NCI-H345 treated with DMSO at 0.1 percent for 48 hours (cell line): ENCODE data around the gene UGT1A8.

Experiments used
- DNase-seq: peaks from one replicate; lab custom pipeline; 2025; ENCODE audit not compliant: unreplicated experiment; lab: John Stamatoyannopoulos, UW

Gene UGT1A8

DNA sequence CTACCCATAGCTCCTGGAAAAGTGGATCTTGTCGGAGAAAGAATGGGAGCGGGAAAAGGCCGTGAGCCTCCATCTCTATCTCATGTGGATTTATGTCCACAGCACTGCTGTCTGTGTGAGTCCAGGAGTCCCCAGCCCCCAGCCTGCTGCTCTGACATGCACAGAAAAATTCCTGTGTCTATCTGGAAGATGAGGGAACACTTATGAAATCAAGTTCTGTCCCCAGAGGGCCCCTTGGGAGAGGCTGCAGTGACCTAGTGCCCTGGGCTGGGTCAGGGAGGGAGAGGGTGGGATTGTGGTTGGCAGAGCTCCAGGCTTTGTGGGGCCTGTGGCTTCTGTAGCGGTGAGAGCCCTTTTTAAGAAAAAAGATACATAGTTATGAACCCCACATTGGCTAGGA, 199.3 kb downstream of the UGT1A8 start:
- no peak for DNase-seq

DNA sequence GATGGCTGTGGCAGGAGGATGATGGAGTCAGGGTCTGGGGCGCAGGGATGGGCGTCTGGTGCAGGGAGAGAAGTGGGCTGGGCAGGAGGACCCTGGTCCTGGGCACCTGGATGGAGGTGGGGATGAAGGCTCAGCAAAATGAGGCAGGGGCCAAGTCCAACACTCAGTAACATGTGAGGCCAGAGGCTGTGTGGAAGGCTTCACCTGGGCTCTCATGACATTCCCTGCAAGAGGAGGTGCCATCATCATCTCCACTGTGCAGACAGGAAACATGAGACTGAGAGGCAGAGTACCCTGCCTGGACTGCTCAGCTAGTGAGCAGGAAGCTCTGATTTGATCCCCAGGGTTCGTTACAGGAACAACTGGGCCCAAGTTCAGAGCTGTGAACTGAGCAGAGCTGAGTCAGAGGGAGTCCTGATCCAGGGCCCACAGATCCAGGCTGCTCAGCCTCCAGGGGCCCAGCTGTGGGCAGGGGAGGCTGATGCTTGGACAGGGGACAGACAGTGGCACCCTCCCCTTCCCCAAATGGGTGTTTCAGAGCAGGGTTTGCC, 200.0 kb downstream of the UGT1A8 start:
- no peak for DNase-seq

DNA sequence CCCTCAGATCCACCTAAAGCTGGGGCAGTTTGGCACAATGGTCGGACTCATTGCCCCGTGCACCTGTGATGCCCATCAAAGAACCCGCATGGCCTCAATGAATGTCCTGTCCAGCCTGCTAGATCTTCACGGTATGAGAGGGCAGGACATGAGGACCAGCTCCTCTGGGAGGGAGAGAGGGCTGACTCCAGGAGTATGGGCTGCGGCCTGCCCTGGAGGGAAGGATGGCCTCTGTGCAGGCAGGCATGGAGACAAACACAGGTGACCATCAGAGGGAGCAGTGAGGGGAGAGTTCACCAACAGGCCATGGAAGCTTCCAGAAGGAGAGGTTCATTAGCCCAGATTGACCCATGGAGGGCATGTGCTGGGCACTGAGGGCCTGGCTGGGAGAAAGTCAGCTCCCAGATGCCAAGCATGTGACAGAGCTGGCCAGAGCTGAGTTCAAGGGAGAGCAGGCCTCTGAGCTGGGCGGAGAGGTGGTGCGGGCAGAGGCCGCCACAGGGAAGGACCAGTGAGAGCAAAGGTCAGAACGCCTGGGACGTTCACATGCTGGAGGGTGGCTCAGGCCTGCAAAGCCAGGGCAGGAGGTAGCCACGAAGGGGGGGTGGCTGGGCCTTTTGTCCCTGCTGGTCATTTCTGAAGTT, 200.7 kb downstream of the UGT1A8 start:
- DNase-seq = no peak

DNA sequence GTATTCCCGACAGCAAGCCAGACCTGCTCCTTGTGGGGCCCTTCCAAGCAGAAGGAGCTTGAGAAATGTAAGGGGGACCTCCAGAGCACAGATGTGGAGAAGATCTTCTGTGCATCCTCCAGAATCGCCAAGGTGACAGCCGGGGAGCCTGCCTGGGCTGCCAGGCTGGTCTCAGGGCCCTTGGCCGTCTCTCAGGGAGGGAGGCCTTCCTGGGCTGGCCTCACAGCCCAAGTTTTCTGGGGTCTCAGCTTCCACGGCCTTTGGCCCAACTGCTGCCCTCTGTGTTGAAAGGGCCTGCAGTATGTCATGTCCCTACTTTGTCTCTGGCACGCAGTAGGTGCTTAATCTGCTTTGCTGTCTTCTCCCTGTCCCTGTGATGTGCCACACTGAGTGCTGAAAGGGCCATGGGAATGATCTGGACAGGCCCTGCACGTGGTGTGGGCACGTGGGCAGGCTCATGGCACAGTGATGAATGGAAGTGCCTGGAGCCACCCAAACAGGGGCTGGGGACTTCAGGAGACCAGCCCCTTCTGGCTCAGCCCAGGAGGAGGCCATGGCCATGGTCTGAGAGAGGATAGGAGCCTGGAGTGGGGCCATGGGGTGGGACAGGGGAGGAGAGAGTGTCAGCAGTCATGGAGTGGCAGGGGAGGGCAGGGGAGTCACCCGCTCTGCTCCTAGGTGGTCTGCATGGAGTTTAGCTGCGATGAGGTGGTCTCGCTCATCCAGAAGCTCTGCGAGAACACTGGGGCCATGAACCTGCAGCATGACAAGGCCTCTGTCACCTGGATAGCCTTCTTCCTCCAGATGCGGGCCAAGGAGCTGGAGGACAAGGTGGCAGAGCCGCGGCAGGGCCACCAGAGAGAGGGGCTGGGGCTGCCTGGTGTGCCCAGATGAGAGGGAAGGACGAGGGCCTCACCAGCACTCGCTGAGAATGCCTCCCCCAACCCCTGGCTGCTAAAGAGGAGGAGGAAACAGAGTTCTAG, 201.5 kb downstream of the UGT1A8 start:
- no peak for DNase-seq

DNA sequence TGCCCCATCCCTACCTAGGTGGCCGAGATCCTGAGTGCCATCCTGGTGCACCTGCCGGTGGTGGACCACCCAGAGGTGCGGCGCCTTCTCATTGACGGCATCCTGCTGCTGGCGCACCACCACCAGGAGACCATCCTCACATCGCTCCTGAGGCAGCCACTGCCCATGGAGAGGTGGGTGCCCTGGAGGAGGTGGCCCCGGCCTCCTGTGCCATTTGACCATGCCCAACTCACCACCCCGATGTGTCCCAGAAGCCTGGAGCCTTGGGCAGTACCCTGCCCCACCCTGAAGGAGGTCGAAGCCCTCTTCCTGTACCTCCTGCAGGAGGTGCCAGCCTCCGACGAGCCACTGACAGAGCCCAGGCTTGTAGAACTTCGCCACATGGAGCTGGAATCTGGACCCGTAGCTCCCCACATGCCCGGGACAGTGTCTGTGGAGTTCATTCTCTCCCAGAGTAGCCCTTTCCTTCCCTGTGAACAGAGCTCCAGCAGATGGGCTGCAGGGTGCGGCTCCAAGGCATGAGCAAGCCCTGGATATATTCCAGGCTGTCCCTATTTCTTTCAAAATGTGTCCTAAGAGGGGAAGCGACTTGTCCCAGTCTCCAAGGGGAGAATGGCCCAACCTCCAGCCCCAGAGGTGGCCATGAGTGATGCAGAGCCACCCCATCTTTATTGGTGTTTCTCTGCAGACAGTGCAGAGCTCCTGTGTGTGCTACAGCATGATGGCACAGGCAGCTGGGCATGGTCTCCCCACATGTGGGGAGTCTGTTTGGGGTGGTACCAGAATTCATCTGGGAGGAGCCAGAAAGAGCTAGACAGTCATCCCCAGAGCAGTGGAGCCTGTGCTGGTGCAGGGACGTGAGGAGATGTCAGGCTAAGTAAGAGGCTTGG, 202.7 kb downstream of the UGT1A8 start:
- no peak for DNase-seq

DNA sequence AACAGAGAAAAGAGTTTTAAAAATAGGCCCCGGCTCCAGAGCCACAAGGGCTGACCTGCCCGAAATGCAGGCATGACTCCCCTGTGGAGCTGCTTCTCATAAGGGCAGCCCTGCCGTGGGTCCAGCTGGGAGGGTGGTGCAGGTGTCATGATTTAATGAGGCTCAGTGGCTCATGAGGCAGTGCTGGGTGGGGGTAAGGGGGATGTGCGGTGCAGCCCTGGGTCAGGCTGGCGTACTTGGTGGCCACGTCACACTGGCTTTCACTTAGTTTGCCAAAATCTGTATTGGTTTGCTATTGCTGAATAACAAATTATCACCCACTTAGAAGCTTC, 203.3 kb downstream of the UGT1A8 start:
- DNase-seq = no peak

DNA sequence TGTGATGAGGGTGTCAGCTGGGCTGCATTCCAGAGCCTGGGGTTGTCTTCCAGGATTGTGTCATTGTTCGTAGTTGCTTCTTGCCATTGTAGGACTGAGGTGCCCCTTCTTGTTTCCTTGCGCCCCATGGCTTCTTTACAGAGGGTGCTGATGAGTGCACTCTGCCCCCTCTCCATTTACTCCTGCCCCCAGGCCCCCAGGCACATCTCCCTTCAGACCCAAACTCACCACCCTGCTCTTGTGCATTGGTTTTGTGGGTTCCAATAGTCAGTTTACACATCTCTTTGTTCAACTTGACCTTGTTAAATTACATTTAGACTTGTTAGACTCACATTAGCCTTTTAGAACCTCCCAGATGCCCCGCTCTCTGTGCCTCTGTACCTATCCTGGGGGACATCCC, 203.8 kb downstream of the UGT1A8 start:
- DNase-seq = no peak

DNA sequence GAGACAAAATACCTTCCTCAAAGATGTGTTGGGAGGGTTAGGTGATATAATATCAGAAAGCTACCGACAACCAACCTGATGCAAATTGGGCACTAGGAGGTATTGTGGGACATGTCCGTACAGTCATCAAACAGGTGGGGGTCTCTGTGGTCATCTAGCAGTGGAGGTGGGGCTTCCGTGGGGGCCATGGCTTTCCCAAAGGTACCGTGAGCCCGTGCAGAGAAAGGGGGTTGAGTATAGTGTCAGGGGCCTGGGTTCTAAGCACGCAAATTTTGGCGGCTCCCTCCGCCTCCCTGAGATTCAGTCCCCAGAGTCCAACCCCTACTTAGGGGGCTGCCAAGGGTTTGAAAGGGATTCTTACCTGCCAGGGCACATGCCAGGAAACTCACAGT, 204.3 kb downstream of the UGT1A8 start:
- DNase-seq = no peak

DNA sequence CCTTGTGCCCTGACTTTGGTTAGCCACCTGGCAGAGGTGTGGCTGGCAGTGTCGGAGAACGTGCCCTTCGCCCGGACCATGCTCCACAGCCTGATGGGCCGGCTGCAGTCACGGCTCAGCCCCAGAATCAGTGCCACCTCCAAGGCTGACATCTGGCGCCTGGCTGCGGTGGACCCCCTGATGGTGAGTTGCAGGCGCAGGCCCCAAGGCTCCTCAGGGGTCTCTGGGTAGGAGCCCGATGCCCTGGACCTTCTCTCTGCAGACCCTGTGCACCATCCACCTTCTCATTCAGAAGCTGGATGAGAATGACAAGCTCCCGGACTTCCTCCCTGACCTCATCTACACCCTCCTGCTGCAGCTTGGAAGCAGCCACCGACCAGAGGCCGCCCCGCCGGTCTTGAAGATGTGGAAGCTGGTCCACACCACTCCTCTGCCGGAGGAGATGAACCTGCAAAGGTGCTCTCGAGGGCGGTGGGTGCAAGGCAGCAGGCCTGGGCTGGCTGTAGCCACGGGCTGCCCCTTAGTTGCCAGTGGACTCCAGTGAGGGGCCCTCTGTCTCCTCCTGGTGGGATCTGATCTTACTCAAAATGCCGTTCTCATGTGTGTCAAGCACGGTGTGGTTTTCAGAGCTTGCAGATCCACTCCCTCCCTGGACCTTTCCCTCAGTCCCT, 204.8 kb downstream of the UGT1A8 start:
- DNase-seq = no peak
